ENCODE measurements around the gene DOCK2. TPM values are rescaled to one million over a fixed set of nuclear protein-coding genes. Genes with fewer than 3 reads are reported as not detected.

The DOCK2 gene
- total RNA-seq, 1 donor from 2014 or later: 108 TPM

- DNase-seq (no peak), ATAC-seq (no peak)
- no peak overlapping the region for H3K4me3 ChIP-seq
- no peak for TF ChIP-seq CTCF (IDR thresholded peaks at IDR 0.05)
- intact Hi-C loops (cut with DNase I): no loop called here
- H3K27me3 ChIP-seq (ENCODE audit: low read depth): no peaks in the 10 kb centered on the region
- H3K27ac ChIP-seq: no peak overlapping the region
- no peaks in the 10 kb centered on the region for H3K4me1 ChIP-seq
- no peaks in the 10 kb centered on the region for H3K9me3 ChIP-seq
- H3K36me3 ChIP-seq: no peaks in the 10 kb centered on the region
These were observed 495.3 kb downstream of the DOCK2 start for GRCh38 chr5:170132269-170132975.

Small RNA genes within 50 kb of the gene (microRNA-seq; reads per million reads assigned to microRNA genes)
- gene MIR378E (ENCODE audit: borderline number of aligned reads): not detected

Other genes starting within 250 kb of the DOCK2 start
- 4.8 TPM for gene SPDL1, start 53.5 kb upstream of the DOCK2 start, total RNA-seq